Measurements from ENCODE around the gene PARP12.

Gene PARP12

GRCh38 chr7:140059273-140060242, 3.2 kb downstream of the PARP12 start:
- DNase-seq (ENCODE audit: low read depth in 2 of 2) = peak in 1 of 2 donors; percentile 4

GRCh38 chr7:140058517-140058916, 4.2 kb downstream of the PARP12 start:
- no peak for DNase-seq (ENCODE audit: low read depth in 2 of 2)

- no peak for DNase-seq (ENCODE audit: low read depth in 2 of 2)
Observed at GRCh38 chr7:140057143-140057535, 5.6 kb downstream of the PARP12 start.

- DNase-seq (ENCODE audit: low read depth in 2 of 2) = no peak
Observed at GRCh38 chr7:140056431-140057142, 6.2 kb downstream of the PARP12 start.

GRCh38 chr7:140055833-140056232, 6.9 kb downstream of the PARP12 start:
- DNase-seq (ENCODE audit: low read depth in 2 of 2) = no peak

GRCh38 chr7:140054751-140055150, 8.0 kb downstream of the PARP12 start:
- no peak for DNase-seq (ENCODE audit: low read depth in 2 of 2)

- no peak for DNase-seq (ENCODE audit: low read depth in 2 of 2)
Observed at GRCh38 chr7:140053812-140054539, 8.8 kb downstream of the PARP12 start.

GRCh38 chr7:140051820-140052219, 10.9 kb downstream of the PARP12 start:
- no peak for DNase-seq (ENCODE audit: low read depth in 2 of 2)

GRCh38 chr7:140050100-140050499, 12.7 kb downstream of the PARP12 start:
- no peak for DNase-seq (ENCODE audit: low read depth in 2 of 2)

GRCh38 chr7:140049339-140050024, 13.3 kb downstream of the PARP12 start:
- no peak for DNase-seq (ENCODE audit: low read depth in 2 of 2)

GRCh38 chr7:140048989-140049338, 13.8 kb downstream of the PARP12 start:
- no peak for DNase-seq (ENCODE audit: low read depth in 2 of 2)

- no peak for DNase-seq (ENCODE audit: low read depth in 2 of 2)
Observed at GRCh38 chr7:140048138-140048537, 14.6 kb downstream of the PARP12 start.

GRCh38 chr7:140047197-140047596, 15.6 kb downstream of the PARP12 start:
- DNase-seq (ENCODE audit: low read depth in 2 of 2) = no peak

- no peak for DNase-seq (ENCODE audit: low read depth in 2 of 2)
Observed at GRCh38 chr7:140045697-140046096, 17.1 kb downstream of the PARP12 start.

- no peak for DNase-seq (ENCODE audit: low read depth in 2 of 2)
Observed at GRCh38 chr7:140044251-140044650, 18.5 kb downstream of the PARP12 start.

GRCh38 chr7:140042386-140042670, 20.4 kb downstream of the PARP12 start:
- no peak for DNase-seq (ENCODE audit: low read depth in 2 of 2)

- DNase-seq (ENCODE audit: low read depth in 2 of 2) = no peak
Observed at GRCh38 chr7:140041659-140042385, 20.9 kb downstream of the PARP12 start.

- DNase-seq (ENCODE audit: low read depth in 2 of 2) = no peak
Observed at GRCh38 chr7:140039896-140040295, 22.9 kb downstream of the PARP12 start.

GRCh38 chr7:140039066-140039465, 23.7 kb downstream of the PARP12 start:
- no peak for DNase-seq (ENCODE audit: low read depth in 2 of 2)

GRCh38 chr7:140036224-140036962, 26.4 kb downstream of the PARP12 start:
- peak in 1 of 2 donors; percentile 27 for DNase-seq (ENCODE audit: low read depth in 2 of 2)
